K562 (cell line): ENCODE results near the gene BRD7. TPM values are rescaled to one million over a fixed set of nuclear protein-coding genes. Genes with fewer than 3 reads are reported as not detected.

ENCODE experiments used
- ATAC-seq: fragments of 200-7000 bp; cut with Tn5 transposase; 3 replicates; pipeline ENCODE4 v1.9.1; 2020; ENCODE audit warnings: moderate library complexity
- BruUV-seq: library from RNA; stranded (reverse); fragments of 400-500 nt; replicated peaks from 2 replicates; lab custom pipeline; 2021; lab: Mats Ljungman, UMichigan
- CTCF ChIA-PET: fragments of 300-600 bp; formaldehyde crosslinking; extraction: SDS; loops from one replicate; lab custom pipeline; 2021; ENCODE audit warnings: low intra/inter-chr PET ratio; lab: Yijun Ruan, JAX
- POLR2A ChIA-PET: fragments of 300-600, 350-650 bp; sonication (Branson Sonifier 250); formaldehyde crosslinking; extraction: SDS; loops from one replicate; lab custom pipeline; 2021; ENCODE audit warnings: antibody characterized with exemption, inconsistent platforms; lab: Yijun Ruan, JAX
- DNase-seq, 4 experiments: peaks; one replicate each; pipeline versions ENCODE4 v3.0.0 to v3.0.0-alpha.2; 2011 to 2018; ENCODE audit warnings: low spot score in 3 of 4, mixed read lengths in 3 of 4; ENCODE audit errors: extremely low read depth in 1 of 4
- FAIRE-seq: peaks from 2 replicates; lab custom pipeline; 2011; peaks lifted over from hg19 to GRCh38; lab: Jason Lieb, UNC
- H2AFZ ChIP-seq: 2 replicates; pipeline ENCODE4 v1.6.0; 2011; ENCODE audit warnings: low read depth, low read length, control low read depth, inconsistent platforms
- H3K27ac ChIP-seq: fragments of 200-600 bp; 3 replicates; pipeline ENCODE4 v1.8.0; 2011; ENCODE audit warnings: low read depth, mild to moderate bottlenecking, control low read depth, inconsistent platforms, low read length, moderate library complexity, mixed read lengths; ENCODE audit errors: extremely low read depth
- H3K27me3 ChIP-seq, 2 experiments: fragments of 300-600 bp in 1 of 2; 2 replicates in 1 of 2; 3 replicates in 1 of 2; pipeline versions ENCODE4 v1.6.0 to v1.8.0; 2011; ENCODE audit warnings: inconsistent platforms in 2 of 2, low read length in 2 of 2, mild to moderate bottlenecking in 1 of 2, mixed read lengths in 1 of 2, moderate library complexity in 1 of 2; ENCODE audit not compliant: control insufficient read depth in 2 of 2, insufficient read depth in 2 of 2
- H3K36me3 ChIP-seq: fragments of 300-600 bp; 3 replicates; pipeline ENCODE4 v1.8.0; 2011; ENCODE audit warnings: mild to moderate bottlenecking, low read length, inconsistent platforms; ENCODE audit not compliant: control insufficient read depth, insufficient read depth
- H3K4me1 ChIP-seq, 2 experiments: fragments of 200-600 bp in 1 of 2; replicated peaks in 1 of 2; 2 replicates in 1 of 2; 3 replicates in 1 of 2; pipeline versions ENCODE4 v1.5.1 to v1.8.0; 2011; ENCODE audit warnings: inconsistent platforms in 2 of 2, low read length in 2 of 2, mild to moderate bottlenecking in 1 of 2, mixed read lengths in 1 of 2, moderate library complexity in 1 of 2; ENCODE audit not compliant: control insufficient read depth in 2 of 2, insufficient read depth in 2 of 2
- H3K4me2 ChIP-seq: 2 replicates; pipeline ENCODE4 v1.6.1; 2011; ENCODE audit warnings: low read length, control low read depth, inconsistent platforms, mixed read lengths; ENCODE audit not compliant: insufficient read depth
- H3K4me3 ChIP-seq: fragments of 200-600 bp; sonication (generic), shearing (Covaris generic); 2 replicates; pipeline ENCODE4 v1.5.1; 2016; ENCODE audit warnings: control low read depth, inconsistent platforms
- H3K79me2 ChIP-seq: fragments of 200-600 bp; 3 replicates; pipeline ENCODE4 v1.8.0; 2011; ENCODE audit warnings: low read length, inconsistent platforms; ENCODE audit not compliant: control insufficient read depth, insufficient read depth
- H3K9ac ChIP-seq, 2 experiments: 2 replicates each; pipeline versions ENCODE4 v1.6.0 to v1.6.1; 2011; ENCODE audit warnings: low read depth in 2 of 2, low read length in 2 of 2, control low read depth in 1 of 2, inconsistent platforms in 1 of 2, mild to moderate bottlenecking in 1 of 2, mixed read lengths in 1 of 2; ENCODE audit not compliant: insufficient read depth in 1 of 2
- H3K9me1 ChIP-seq: one replicate; pipeline ENCODE4 v1.6.0; 2011; ENCODE audit warnings: inconsistent platforms, mild to moderate bottlenecking, low read length, moderate library complexity; ENCODE audit not compliant: control insufficient read depth, insufficient read depth
- H3K9me3 ChIP-seq: replicated peaks from 2 replicates; pipeline ENCODE4 v1.5.1; 2011; ENCODE audit warnings: low read depth, low read length, inconsistent platforms; ENCODE audit not compliant: control insufficient read depth, insufficient read depth
- H4K20me1 ChIP-seq: replicated peaks from 2 replicates; pipeline ENCODE4 v1.6.1; 2011; ENCODE audit warnings: low read length, inconsistent platforms, mixed read lengths; ENCODE audit not compliant: control insufficient read depth, insufficient read depth
- CBX5 ChIP-seq: IDR thresholded peaks from 2 replicates; pipeline ENCODE4 v1.6.1; 2014; ENCODE audit warnings: low read depth, borderline replicate concordance
- CREBBP ChIP-seq: IDR thresholded peaks from one replicate; pipeline ENCODE4 v1.6.1; 2012; ENCODE audit warnings: low read depth, mild to moderate bottlenecking, control low read depth, inconsistent platforms, low read length
- CUX1 ChIP-seq: fragments of 200-800 bp; sonication (Bioruptor generic); IDR thresholded peaks from 2 replicates; pipeline ENCODE4 v1.6.1; 2016; ENCODE audit warnings: missing genetic modification characterization, missing compliant biosample characterization
- CXXC5 ChIP-seq: fragments of 250-450 bp; sonication (Bioruptor Pico); IDR thresholded peaks from 2 replicates; pipeline ENCODE4 v1.8.0; 2022; ENCODE audit warnings: inconsistent platforms, mild to moderate bottlenecking, moderate library complexity
- ELF1 ChIP-seq: fragments of 200-800 bp; sonication (Bioruptor generic); IDR thresholded peaks from 2 replicates; pipeline ENCODE4 v1.6.1; 2016; ENCODE audit warnings: missing genetic modification characterization, missing compliant biosample characterization
- ESRRA ChIP-seq: fragments of 450-650 bp; IDR thresholded peaks from 2 replicates; pipeline ENCODE4 v1.6.1; 2014; ENCODE audit warnings: low read depth, mild to moderate bottlenecking, moderate library complexity, borderline replicate concordance
- GATAD2B ChIP-seq: fragments of 450-650 bp; IDR thresholded peaks from 2 replicates; pipeline ENCODE4 v1.6.1; 2017; ENCODE audit warnings: mild to moderate bottlenecking, borderline replicate concordance
- NFIX ChIP-seq: fragments of 250-450 bp; sonication (Bioruptor Pico); IDR thresholded peaks from 2 replicates; pipeline ENCODE4 v1.4.0; 2020; ENCODE audit warnings: low read depth, mild to moderate bottlenecking, moderate library complexity
- PHF21A ChIP-seq: fragments of 450-650 bp; IDR thresholded peaks from 2 replicates; pipeline ENCODE4 v1.6.1; 2017; ENCODE audit warnings: low read depth, borderline replicate concordance
- PRMT5 ChIP-seq: sonication (generic); formaldehyde crosslinking; IDR thresholded peaks from 2 replicates; pipeline ENCODE4 v1.5.0; 2020; ENCODE audit warnings: missing genetic modification reagents
- RBM14 ChIP-seq: fragments of 200-400 bp; formaldehyde crosslinking; IDR thresholded peaks from 2 replicates; pipeline ENCODE4 v1.6.1; 2018; ENCODE audit warnings: low read depth, mild to moderate bottlenecking, low read length, moderate library complexity, borderline replicate concordance; ENCODE audit not compliant: insufficient read depth
- SAFB ChIP-seq: fragments of 200-400 bp; formaldehyde crosslinking; IDR thresholded peaks from 2 replicates; pipeline ENCODE4 v1.6.1; 2017; ENCODE audit warnings: low read depth, low read length, borderline replicate concordance
- SPI1 ChIP-seq: IDR thresholded peaks from 2 replicates; pipeline ENCODE4 v1.6.1; 2011; ENCODE audit warnings: low read depth, low read length, control low read depth, borderline replicate concordance
- SRF ChIP-seq, 2 experiments: fragments of 250-450, 450-650 bp in 1 of 2; sonication (Bioruptor Pico) in 1 of 2; sonication (generic) in 1 of 2; formaldehyde crosslinking; IDR thresholded peaks; 2 replicates each; pipeline versions ENCODE4 v1.5.0 to v1.5.1; 2020 to 2022; ENCODE audit warnings: mild to moderate bottlenecking in 1 of 2, missing genetic modification reagents in 1 of 2
- WGBS: fragments of 100-300 bp; shearing (Covaris generic); methylation state at CpG from one replicate; pipeline ENCODE4 v1.1.6; 2016; ENCODE audit warnings: low coverage, mixed read lengths; ENCODE audit not compliant: insufficient coverage; ENCODE audit errors: missing lambda C conversion rate; 5-methylcytosine and 5-hydroxymethylcytosine counted together
- in situ Hi-C: fragments of 300-500 bp; cut with MboI; formaldehyde crosslinking; loops from 4 replicates; pipeline ENCODE4 v1.15.0; 2018; ENCODE audit warnings: inconsistent platforms, mixed read lengths
- intact Hi-C: fragments of 100-400 bp; cut with micrococcal nuclease; formaldehyde crosslinking; loops from 2 replicates; pipeline ENCODE4 v1.14.2; 2022
- polyA plus RNA-seq, 8 experiments: library from polyadenylated mRNA; depleted of rRNA in 4 of 8; stranded (reverse) in 5 of 8; unstranded in 3 of 8; fragments of >200 nt; fragmentation: Nextera tagmentation in 2 of 8; fragmentation: Illumina TruSeq in 1 of 8; extraction: Ambion mirVana in 2 of 8; extraction: Trizol in 1 of 8; gene quantifications; 2 replicates each; pipeline versions ENCODE4 v1.2.1 to v1.2.3, GENCODE V29; 2011 to 2014; ENCODE audit warnings: inconsistent platforms in 1 of 8, missing spikeins in 1 of 8
- total RNA-seq, 7 experiments: library from RNA; depleted of rRNA in 6 of 7; stranded (reverse); fragments of >200 nt in 6 of 7; fragmentation: Illumina TruSeq in 2 of 7; extraction: Trizol in 2 of 7; gene quantifications; 2 replicates each; pipeline versions ENCODE4 v1.2.1 to v1.2.3, GENCODE V29; 2011 to 2021; ENCODE audit warnings: low replicate concordance in 1 of 7

The BRD7 gene
- total and polyA plus RNA-seq, 9 of the 15 experiments (the other 6 are each of a cell fraction or from before 2014, with no cell fraction given), result 20.6 to 101 (median 68.7) TPM

GRCh38 chr16:50267151-50267631 is 101.6 kb downstream of the BRD7 start (continued):
- TF ChIP-seq SRF (CRISPR knock-in tag; IDR thresholded peaks at IDR 0.05) (peak in 1 of 2 experiments; percentile 60; a peak in 1 of 4 replicates), ELF1 (0 out of 2 replicates have a peak, but pooled peaks have one; percentile 9), PHF21A (no peak), CXXC5 (no peak)

GRCh38 chr16:50266337-50267091 is 102.3 kb downstream of the BRD7 start, which contains the start of gene ADCY7:
Gene ADCY7, plus strand, starts transcription at chr16:50266551. Its CDS starts 21,629 bp downstream, at chr16:50288180.
- Histone ChIP-seq H3K36me3 (peaks cover 22% of the 10 kb centered on the region; the same call in 2 of the 3 replicates), H3K4me1 (peaks cover 65 to 87% of the 10 kb centered on the region in 2 experiments), H3K79me2 (peaks cover 98% of the 10 kb centered on the region), H3K9me3 (no peaks in the 10 kb centered on the region), H2AFZ (peak within 1 kb of the TSS; percentile 61), H3K27ac (peak within 1 kb of the TSS; percentile 91), H3K4me2 (peak within 1 kb of the TSS; percentile 84), H3K27me3 (no peaks in the 10 kb centered on the region), H3K9ac (peak within 1 kb of the TSS; percentile 83 to 95), H3K4me3 (peak within 1 kb of the TSS; percentile 54), H4K20me1 (no peaks in the 10 kb centered on the region), H3K9me1 (no peaks in the 10 kb centered on the region)
- ATAC-seq (peak; percentile 83), DNase-seq (peak; percentile 71 to 91 (median 78)), FAIRE-seq (peak; percentile 85)
- BruUV-seq, result TSS peak; percentile 68
- ChIA-PET POLR2A (interaction anchor here (0.8 to 1.0 kb wide), 3 partner anchors 21 to 26 kb away, joined by 4 to 5 read pairs (median 4); no protein-coding TSS in a partner anchor), CTCF (interaction anchor here (0.6 kb wide), 1 partner anchor 52 kb away, joined by 3 read pairs; no protein-coding TSS in a partner anchor)
- 2% methylated on average over 25 of the region's 25 CpGs for WGBS
- intact Hi-C loops, result no loop called here
- in situ Hi-C loops, result loop anchor here (25.0 kb wide), 1 partner anchor 1654 kb away; the partner anchor contains the start of gene N4BP1
- TF ChIP-seq SAFB, result peak; percentile 15; the same call in 1 of the 2 replicates
- no peak for TF ChIP-seq CBX5
- TF ChIP-seq RBM14, result no peak
- TF ChIP-seq GATAD2B, result no peak; the same call in 1 of the 2 replicates
- TF ChIP-seq SPI1, result peak; percentile 73
- TF ChIP-seq NFIX (CRISPR knock-in tag), result no peak
- TF ChIP-seq ESRRA, result peak; percentile 12; the same call in 1 of the 2 replicates
- TF ChIP-seq PRMT5, result no peak
- no peak for TF ChIP-seq CUX1
- TF ChIP-seq CREBBP, result no peak
